ENCODE measurements around the gene ANXA5. TPM values are rescaled to one million over a fixed set of nuclear protein-coding genes. Genes with fewer than 3 reads are reported as not detected.
"Not testable (repeated sequence)": the region's sequence is repeated elsewhere in the genome, so short reads cannot be mapped to it uniquely, and the experiment has no call there.

Gene ANXA5
- total and polyA plus RNA-seq, 5 donors = 145 to 218 (median 168) TPM

DNA sequence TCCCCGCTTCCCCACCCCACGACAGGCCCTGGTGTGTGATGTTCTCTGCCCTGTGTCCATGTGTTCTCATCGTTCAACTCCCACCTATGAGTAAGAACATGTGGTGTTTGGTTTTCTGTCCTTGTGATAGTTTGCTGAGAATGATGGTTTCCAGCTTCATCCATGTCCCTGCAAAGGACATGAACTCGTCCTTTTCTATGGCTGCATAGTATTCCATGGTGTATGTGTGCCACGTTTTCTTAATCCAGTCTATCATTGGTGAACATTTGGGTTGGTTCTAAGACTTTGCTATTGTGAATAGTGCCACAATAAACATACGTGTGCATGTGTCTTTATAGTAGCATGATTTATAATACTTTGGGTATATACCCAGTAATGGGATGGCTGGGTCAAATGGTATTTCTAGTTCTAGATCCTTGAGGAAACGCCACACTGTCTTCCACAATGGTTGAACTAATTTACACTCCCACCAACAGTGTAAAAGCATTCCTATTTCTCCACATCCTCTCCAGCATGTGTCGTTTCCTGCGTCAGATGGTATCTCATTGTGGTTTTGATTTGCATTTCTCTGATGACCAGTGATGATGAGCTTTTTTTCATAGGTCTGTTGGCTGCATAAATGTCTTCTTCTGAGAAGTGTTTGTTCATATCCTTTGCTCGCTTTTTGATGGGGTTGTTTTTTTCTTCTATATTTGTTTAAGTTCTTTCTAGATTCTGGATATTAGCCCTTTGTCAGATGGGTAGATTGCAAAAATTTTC is 36.4 kb downstream of the ANXA5 start:
- intact Hi-C loops (cut with DNase I); H3K4me3 ChIP-seq (ENCODE audit: low read length); ATAC-seq; DNase-seq; H3K9me3 ChIP-seq (ENCODE audit: control insufficient read depth, low read length); H3K27ac ChIP-seq (ENCODE audit: low read length); H3K27me3 ChIP-seq (ENCODE audit: control insufficient read depth, insufficient read depth); H3K4me1 ChIP-seq (ENCODE audit: control insufficient read depth, insufficient read depth, low read length): not testable (repeated sequence)
- 90% methylated on average over 10 of the region's 10 CpGs for WGBS

DNA sequence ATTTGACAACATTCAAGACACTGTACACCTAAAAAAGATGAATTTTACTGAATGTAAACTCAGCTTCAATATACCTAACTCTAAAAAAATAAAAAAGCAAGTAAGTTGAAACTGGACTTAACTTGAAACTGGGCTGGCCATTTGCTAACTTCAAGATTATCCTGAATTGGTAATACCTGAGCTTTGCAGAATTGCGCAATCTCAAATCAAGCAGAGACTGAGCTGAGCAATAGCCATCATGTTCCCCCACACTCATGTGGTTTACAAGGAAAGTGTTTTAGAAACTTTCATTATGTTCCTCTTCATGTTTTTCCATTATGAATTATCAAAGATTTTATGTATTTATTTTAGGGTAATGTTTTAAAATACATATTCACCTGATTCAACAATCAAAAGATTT is 38.7 kb downstream of the ANXA5 start:
- DNase-seq = no peak
- Histone ChIP-seq H3K27ac (ENCODE audit: low read length) (no peak overlapping the region), H3K4me1 (ENCODE audit: control insufficient read depth, insufficient read depth, low read length) (no peaks in the 10 kb centered on the region), H3K4me3 (ENCODE audit: low read length) (no peak overlapping the region), H3K27me3 (ENCODE audit: control insufficient read depth, insufficient read depth) (no peaks in the 10 kb centered on the region), H3K9me3 (ENCODE audit: control insufficient read depth, low read length) (no peaks in the 10 kb centered on the region)
- ATAC-seq = no peak
- intact Hi-C loops (cut with DNase I) = loop anchor here in 3 of 4 donors (5.0 to 10.0 kb wide), 3 partner anchors 173 to 286 kb away; no protein-coding TSS in a partner anchor
- 100% methylated on average over 1 of the region's 1 CpG for WGBS

DNA sequence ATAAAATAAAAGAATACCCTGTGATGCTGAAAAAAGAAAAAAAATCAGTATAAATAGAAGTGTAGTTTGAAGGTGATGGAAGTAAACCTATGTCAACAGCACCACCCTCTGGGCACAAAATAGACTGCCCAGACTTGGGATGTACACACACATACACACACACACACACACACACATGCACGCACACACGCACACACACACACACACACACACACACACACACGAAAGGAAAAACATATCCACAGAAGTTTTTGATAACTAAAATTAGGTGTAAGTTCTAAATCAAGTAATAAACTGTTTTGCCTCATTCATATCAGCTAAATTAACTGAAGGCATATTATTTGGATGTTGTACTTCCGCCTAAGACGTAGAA is 40.5 kb downstream of the ANXA5 start:
- ATAC-seq (peak; percentile 67 to 85), DNase-seq (peak; percentile 30 to 68 (median 65))
- no peaks in the 10 kb centered on the region for H3K9me3 ChIP-seq (ENCODE audit: control insufficient read depth, low read length)
- no peak overlapping the region for H3K27ac ChIP-seq (ENCODE audit: low read length)
- intact Hi-C loops (cut with DNase I) = loop anchor here in 3 of 4 donors (5.0 to 10.0 kb wide), 3 partner anchors 171 to 284 kb away; no protein-coding TSS in a partner anchor
- no peaks in the 10 kb centered on the region for H3K4me1 ChIP-seq (ENCODE audit: control insufficient read depth, insufficient read depth, low read length)
- WGBS = 31% methylated on average over 5 of the region's 5 CpGs
- H3K27me3 ChIP-seq (ENCODE audit: control insufficient read depth, insufficient read depth) = no peaks in the 10 kb centered on the region
- H3K4me3 ChIP-seq (ENCODE audit: low read length) = no peak overlapping the region

DNA sequence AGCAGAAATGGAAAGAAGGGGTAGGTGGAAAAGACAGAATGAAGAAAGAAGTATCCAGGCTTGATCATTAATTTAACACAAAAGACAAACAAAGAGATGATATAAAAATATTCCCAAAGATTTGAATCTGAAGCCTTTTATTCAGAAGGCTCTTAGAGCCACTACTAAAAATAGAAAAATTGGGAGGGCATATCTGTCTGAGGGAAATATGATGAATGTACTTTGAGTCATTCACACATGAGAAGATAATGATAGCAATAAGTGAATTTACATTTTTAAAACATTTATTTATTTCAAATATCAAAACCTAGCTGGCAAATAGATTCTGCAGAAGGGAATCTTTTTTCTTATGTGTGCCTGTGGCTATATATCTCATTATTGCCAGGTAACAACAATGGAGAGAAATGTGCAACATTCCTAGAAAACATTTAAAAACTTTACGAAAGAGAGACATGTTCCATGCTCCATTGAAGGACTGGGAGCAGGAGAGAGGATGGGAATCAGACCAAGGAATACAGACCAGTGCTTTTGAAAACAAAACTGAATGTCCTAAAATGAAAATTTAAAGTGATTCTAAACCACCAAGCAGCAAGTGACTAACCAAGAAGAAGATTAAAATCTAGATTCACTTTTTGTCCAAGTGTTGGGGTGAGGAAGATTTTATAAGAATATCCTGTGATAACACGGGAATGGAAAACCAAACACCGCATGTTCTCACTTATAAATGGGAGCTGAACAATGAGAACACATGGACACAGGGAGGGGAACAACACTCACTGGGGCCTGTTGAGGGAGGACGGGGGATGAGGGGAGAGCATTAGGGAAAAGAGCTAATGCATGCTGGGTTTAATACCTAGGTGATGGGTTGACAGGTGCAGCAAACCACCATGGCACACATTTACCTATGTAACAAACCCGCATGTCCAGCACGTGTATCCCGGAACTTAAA is 41.2 kb downstream of the ANXA5 start:
- H3K27me3 ChIP-seq (ENCODE audit: control insufficient read depth, insufficient read depth) = no peaks in the 10 kb centered on the region
- H3K4me3 ChIP-seq (ENCODE audit: low read length) = no peak overlapping the region
- H3K9me3 ChIP-seq (ENCODE audit: control insufficient read depth, low read length) = no peaks in the 10 kb centered on the region
- DNase-seq (no peak), ATAC-seq (peak in 1 of 2 donors; percentile 70)
- intact Hi-C loops (cut with DNase I) = loop anchor here in 3 of 4 donors (5.0 to 10.0 kb wide), 3 partner anchors 171 to 283 kb away; no protein-coding TSS in a partner anchor
- no peak overlapping the region for H3K27ac ChIP-seq (ENCODE audit: low read length)
- H3K4me1 ChIP-seq (ENCODE audit: control insufficient read depth, insufficient read depth, low read length) = no peaks in the 10 kb centered on the region
- 41% methylated on average over 7 of the region's 7 CpGs for WGBS

DNA sequence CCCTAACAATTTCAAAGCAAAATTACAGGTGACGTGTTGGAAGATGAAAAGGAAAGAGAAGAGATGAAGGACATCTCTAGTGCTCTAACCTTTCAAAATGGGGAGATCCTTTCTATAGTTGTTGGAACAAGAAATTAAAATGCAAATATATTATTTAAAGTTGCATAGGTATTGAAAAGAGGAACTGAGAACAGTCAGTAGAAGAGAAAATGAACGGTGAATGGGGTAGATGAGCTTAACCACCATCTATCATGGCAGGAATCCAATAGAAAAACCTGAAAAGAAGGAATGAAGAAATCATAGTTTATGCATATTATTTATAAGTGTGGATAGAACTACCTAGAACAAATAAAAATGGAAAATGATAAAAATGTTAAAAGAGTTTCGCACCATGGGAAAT is 42.0 kb downstream of the ANXA5 start:
- 89% methylated on average over 3 of the region's 3 CpGs for WGBS
- Histone ChIP-seq H3K27me3 (ENCODE audit: control insufficient read depth, insufficient read depth) (no peaks in the 10 kb centered on the region), H3K9me3 (ENCODE audit: control insufficient read depth, low read length) (no peaks in the 10 kb centered on the region), H3K27ac (ENCODE audit: low read length) (no peak overlapping the region), H3K4me3 (ENCODE audit: low read length) (no peak overlapping the region), H3K4me1 (ENCODE audit: control insufficient read depth, insufficient read depth, low read length) (no peaks in the 10 kb centered on the region)
- no peak for DNase-seq
- intact Hi-C loops (cut with DNase I) = loop anchor here in 3 of 4 donors (5.0 to 10.0 kb wide), 3 partner anchors 170 to 282 kb away; no protein-coding TSS in a partner anchor
- no peak for ATAC-seq

DNA sequence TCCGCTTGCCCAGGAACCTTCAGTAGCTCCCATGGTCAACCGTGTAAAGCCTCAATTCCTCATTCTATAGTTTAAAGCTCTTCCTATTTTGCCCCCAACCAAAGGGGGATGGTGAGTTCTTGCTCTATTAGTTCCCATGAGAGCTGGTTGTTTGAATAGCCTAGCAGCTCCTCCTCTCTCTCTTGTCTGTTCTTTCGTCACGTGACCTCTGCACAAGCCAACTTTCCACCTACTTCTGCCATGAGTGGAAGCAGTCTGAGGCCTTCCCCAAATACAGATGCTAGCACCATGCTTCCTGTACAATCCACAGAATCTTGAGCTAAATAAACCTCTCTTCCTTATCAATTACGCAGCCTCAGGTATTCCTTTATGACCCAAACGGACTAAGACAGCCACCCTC is 42.8 kb downstream of the ANXA5 start:
- Histone ChIP-seq H3K4me3 (ENCODE audit: low read length) (no peak overlapping the region), H3K27me3 (ENCODE audit: control insufficient read depth, insufficient read depth) (no peaks in the 10 kb centered on the region), H3K27ac (ENCODE audit: low read length) (no peak overlapping the region), H3K4me1 (ENCODE audit: control insufficient read depth, insufficient read depth, low read length) (no peaks in the 10 kb centered on the region), H3K9me3 (ENCODE audit: control insufficient read depth, low read length) (no peaks in the 10 kb centered on the region)
- ATAC-seq = no peak
- WGBS = 92% methylated on average over 6 of the region's 6 CpGs
- intact Hi-C loops (cut with DNase I) = loop anchor here in 3 of 4 donors (10.0 kb wide), 2 partner anchors 169 to 189 kb away; no protein-coding TSS in a partner anchor
- no peak for DNase-seq

DNA sequence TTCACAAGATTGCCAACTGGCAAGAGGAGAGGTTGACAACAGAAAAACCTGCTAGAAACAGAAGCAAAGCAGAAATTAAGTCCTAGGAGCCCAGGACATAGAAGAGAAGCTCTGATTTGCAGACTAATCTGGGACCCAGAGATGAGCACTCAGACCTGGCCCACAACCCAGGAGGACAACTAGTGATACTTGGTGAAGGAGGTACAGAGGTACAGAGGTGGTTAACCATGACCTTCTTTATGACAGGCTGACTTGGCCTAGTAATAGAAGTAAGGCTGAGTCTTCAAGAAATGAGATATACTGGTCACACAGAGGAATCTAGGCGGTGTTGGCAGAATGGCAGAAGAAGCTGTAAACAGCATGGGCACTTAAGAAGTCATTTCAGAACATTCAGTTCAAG is 43.6 kb downstream of the ANXA5 start:
- DNase-seq (no peak), ATAC-seq (no peak)
- intact Hi-C loops (cut with DNase I) = loop anchor here in 3 of 4 donors (10.0 kb wide), 2 partner anchors 168 to 188 kb away; no protein-coding TSS in a partner anchor
- Histone ChIP-seq H3K27ac (ENCODE audit: low read length) (no peak overlapping the region), H3K9me3 (ENCODE audit: control insufficient read depth, low read length) (no peaks in the 10 kb centered on the region), H3K4me3 (ENCODE audit: low read length) (no peak overlapping the region), H3K4me1 (ENCODE audit: control insufficient read depth, insufficient read depth, low read length) (no peaks in the 10 kb centered on the region), H3K27me3 (ENCODE audit: control insufficient read depth, insufficient read depth) (no peaks in the 10 kb centered on the region)
- 98% methylated on average over 1 of the region's 1 CpG for WGBS

DNA sequence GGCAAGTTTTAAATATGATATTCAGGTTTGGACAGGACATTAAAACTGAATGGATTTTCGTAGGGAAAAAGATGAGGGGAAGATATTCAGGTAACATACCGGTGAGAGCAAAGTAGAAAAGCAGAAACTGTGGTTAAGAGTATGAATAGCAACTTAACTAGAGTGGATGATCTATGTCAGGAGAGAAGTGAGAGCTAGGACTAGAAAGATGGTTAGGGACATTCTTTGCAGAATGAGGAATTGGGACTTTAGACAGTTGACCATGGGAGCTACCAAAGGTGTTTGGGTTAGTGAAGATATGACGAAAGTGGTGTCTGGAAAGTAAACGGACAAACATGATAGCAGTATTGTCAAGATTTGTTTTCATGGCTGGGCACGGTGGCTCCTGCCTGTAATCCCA is 45.2 kb downstream of the ANXA5 start:
- H3K4me1 ChIP-seq (ENCODE audit: control insufficient read depth, insufficient read depth, low read length) = no peaks in the 10 kb centered on the region
- H3K4me3 ChIP-seq (ENCODE audit: low read length) = no peak overlapping the region
- no peaks in the 10 kb centered on the region for H3K9me3 ChIP-seq (ENCODE audit: control insufficient read depth, low read length)
- no peaks in the 10 kb centered on the region for H3K27me3 ChIP-seq (ENCODE audit: control insufficient read depth, insufficient read depth)
- 45% methylated on average over 5 of the region's 5 CpGs for WGBS
- ATAC-seq (no peak), DNase-seq (no peak)
- intact Hi-C loops (cut with DNase I) = loop anchor here in 3 of 4 donors (10.0 kb wide), 2 partner anchors 167 to 187 kb away; no protein-coding TSS in a partner anchor
- no peak overlapping the region for H3K27ac ChIP-seq (ENCODE audit: low read length)

DNA sequence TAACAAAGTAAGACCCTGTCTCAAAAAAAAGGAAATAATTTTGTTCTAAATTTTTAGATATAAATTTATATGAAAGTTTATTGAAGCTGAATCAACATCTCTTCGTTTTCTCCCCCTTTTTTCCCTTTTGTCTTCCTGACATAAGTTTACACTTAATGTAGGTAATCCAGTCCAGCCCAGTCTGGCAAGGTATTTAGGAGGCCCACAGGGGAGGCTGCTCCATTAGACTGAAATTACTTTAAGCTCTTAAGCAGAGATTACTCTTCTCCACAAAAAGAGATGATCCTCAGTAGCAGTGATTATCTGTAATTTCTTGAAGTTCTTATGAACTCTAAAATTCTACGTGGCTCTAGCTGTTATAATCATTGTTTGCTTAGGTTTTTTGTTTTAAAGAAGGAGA is 46.0 kb downstream of the ANXA5 start:
- intact Hi-C loops (cut with DNase I) = loop anchor here in 3 of 4 donors (10.0 kb wide), 2 partner anchors 166 to 186 kb away; no protein-coding TSS in a partner anchor
- ATAC-seq (no peak), DNase-seq (no peak)
- H3K27ac ChIP-seq (ENCODE audit: low read length) = no peak overlapping the region
- no peaks in the 10 kb centered on the region for H3K9me3 ChIP-seq (ENCODE audit: control insufficient read depth, low read length)
- H3K4me3 ChIP-seq (ENCODE audit: low read length) = no peak overlapping the region
- H3K27me3 ChIP-seq (ENCODE audit: control insufficient read depth, insufficient read depth) = no peaks in the 10 kb centered on the region
- WGBS = 85% methylated on average over 2 of the region's 2 CpGs
- no peaks in the 10 kb centered on the region for H3K4me1 ChIP-seq (ENCODE audit: control insufficient read depth, insufficient read depth, low read length)

DNA sequence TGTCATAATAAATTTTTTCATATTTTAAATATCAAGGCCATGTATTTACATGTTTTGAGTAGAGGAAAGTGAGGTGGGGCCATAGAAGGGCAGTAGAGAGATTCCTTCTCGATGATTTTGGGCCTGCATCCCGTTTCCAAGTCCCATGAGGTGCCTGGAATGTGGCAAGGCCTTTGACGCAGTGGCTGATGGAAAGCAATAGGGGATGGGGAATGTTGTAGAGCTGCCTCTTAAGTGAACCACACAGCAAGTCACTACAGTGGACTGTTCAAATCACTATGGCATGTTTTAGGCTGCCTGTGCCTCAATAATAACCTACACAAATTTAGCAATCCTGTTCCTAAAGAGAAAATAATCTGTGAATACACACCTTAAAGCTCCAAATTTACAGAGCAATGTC is 48.3 kb downstream of the ANXA5 start:
- intact Hi-C loops (cut with DNase I) = no loop called here
- no peak overlapping the region for H3K27ac ChIP-seq (ENCODE audit: low read length)
- DNase-seq (peak; percentile 26 to 51 (median 50)), ATAC-seq (peak; percentile 51 to 76)
- H3K27me3 ChIP-seq (ENCODE audit: control insufficient read depth, insufficient read depth) = no peaks in the 10 kb centered on the region
- 21% methylated on average over 3 of the region's 3 CpGs for WGBS
- H3K4me1 ChIP-seq (ENCODE audit: control insufficient read depth, insufficient read depth, low read length) = no peaks in the 10 kb centered on the region
- H3K9me3 ChIP-seq (ENCODE audit: control insufficient read depth, low read length) = no peaks in the 10 kb centered on the region
- H3K4me3 ChIP-seq (ENCODE audit: low read length) = no peak overlapping the region
